Heart left ventricle (tissue), 16 donors: ENCODE results near the gene CA4. TPM values are rescaled to one million over a fixed set of nuclear protein-coding genes. Genes with fewer than 3 reads are reported as not detected.
"Not testable (repeated sequence)": the region's sequence is repeated elsewhere in the genome, so short reads cannot be mapped to it uniquely, and the experiment has no call there.

Source experiments
- ATAC-seq, 4 donors: fragments of 200-7000 bp; cut with Tn5 transposase; one replicate each; pipeline ENCODE4 v1.9.1; 2020 to 2022; ENCODE audit warnings: moderate library complexity in 4 of 4, mild to moderate bottlenecking in 3 of 4, moderate number of reproducible peaks in 1 of 4
- DNase-seq, 5 donors: peaks; one replicate each; pipeline ENCODE4 v3.0.0-alpha.2; 2020
- H3K27ac ChIP-seq, 12 donors: fragments of 200-600 bp; sonication (generic) in 4 of 12; one replicate each; pipeline versions ENCODE4 v1.5.0 to v1.8.0; 2016 to 2022; ENCODE audit warnings: mild to moderate bottlenecking in 2 of 12
- H3K27me3 ChIP-seq, 9 donors: fragments of 200-600 bp; sonication (generic) in 2 of 9; one replicate each; pipeline versions ENCODE4 v1.5.1 to v1.8.0; 2016 to 2022; ENCODE audit warnings: mild to moderate bottlenecking in 3 of 9
- H3K36me3 ChIP-seq, 9 donors: fragments of 200-600 bp; sonication (generic) in 2 of 9; one replicate each; pipeline versions ENCODE4 v1.5.0 to v1.8.0; 2018 to 2022; ENCODE audit warnings: mild to moderate bottlenecking in 2 of 9
- H3K4me1 ChIP-seq, 12 donors: fragments of 200-600 bp; sonication (generic) in 4 of 12; one replicate each; pipeline versions ENCODE4 v1.5.0 to v1.8.0; 2016 to 2022; ENCODE audit warnings: mild to moderate bottlenecking in 3 of 12
- H3K4me3 ChIP-seq, 12 donors: fragments of 200-600 bp; sonication (generic) in 4 of 12; one replicate each; pipeline versions ENCODE4 v1.5.0 to v1.8.0; 2017 to 2022; ENCODE audit warnings: mild to moderate bottlenecking in 9 of 12, moderate library complexity in 4 of 12
- H3K9me3 ChIP-seq, 12 donors: fragments of 200-600 bp; sonication (generic) in 4 of 12; one replicate each; pipeline versions ENCODE4 v1.5.0 to v1.8.0; 2016 to 2022; ENCODE audit warnings: mild to moderate bottlenecking in 1 of 12
- POLR2A ChIP-seq, 2 donors: fragments of 450-650 bp; IDR thresholded peaks; one replicate each; pipeline ENCODE4 v1.6.1; 2017; ENCODE audit warnings: antibody characterized with exemption in 2 of 2, mild to moderate bottlenecking in 2 of 2, moderate library complexity in 2 of 2
- WGBS, 4 donors: extraction: QIAGEN DNeasy Blood & Tissue Kit in 2 of 4; methylation state at CpG; one replicate each; pipeline versions ENCODE4 v1.1.5 to v1.1.7; 2013 to 2018; 5-methylcytosine and 5-hydroxymethylcytosine counted together
- intact Hi-C, 10 donors: fragments of 100-400 bp; cut with DNase I; formaldehyde crosslinking; loops; one replicate each; pipeline versions ENCODE4 v1.11.1 to v1.14.2; 2022
- polyA plus RNA-seq, 2 donors: library from polyadenylated mRNA; stranded (reverse); fragments of 200-250 nt; gene quantifications; one replicate each; pipeline ENCODE4 v1.2.3, GENCODE V29; 2013
- total RNA-seq, 9 donors: library from RNA; depleted of rRNA in 2 of 9; stranded (reverse); fragments of >200 nt in 2 of 9; fragmentation: NEBNext Ultra II Directional in 3 of 9; extraction: Animal tissue kit (Norgen Biotek cat#: 25700) in 3 of 9; gene quantifications; one replicate each; pipeline versions ENCODE4 v1.1.0 to v1.2.4, GENCODE V29; 2016 to 2023
- TF ChIP-seq, protein P1 (sequence below), 12 donors: fragments of 200-600 bp; sonication (generic) in 4 of 12; IDR thresholded peaks; one replicate each; pipeline versions ENCODE4 v1.5.0 to v1.8.0; 2018 to 2022; ENCODE audit warnings: antibody characterized with exemption in 12 of 12, mild to moderate bottlenecking in 5 of 12
- donor health status: ischemic (EF 13 %, LVEDD 7.1; RV severe dilation, severe dysfunction).
- donor health status: healthy with polysubstance abuse.
- donor health status: DM: no; HTN: yes; CAD: no.
- donor health status: DM: no; HTN: no; CAD: no.
- donor health status: ischemic (EF 25% LVEDD 6.9; RV normal size, moderate dysfunction).
- donor health status: ischemic (EF 25% LVEDD 5.7; RV mildly dilated, moderate dysfunction).
- donor health status: healthy.
- donor health status: DM: yes; HTN: yes; CAD: no.
- donor health status: ischemic (EF 35%, LVEDD 5.7; RV mildly dilated, moderate dysfunction).
- donor health status: nonischemic (EF 11% LVEDD 7.7; RV severe dilation, severe dysfunction).
- donor health status: DM: yes; HTN: yes; CAD: no.
- donor health status: PGD.
- donor health status: ischemic (EF 29% LVEDD 5.4; RV normal size, mild dysfunction).
- donor health status: nonischemic (EF 23%, LVEDD 6.1; RV moderate dilation, normal function).

The CA4 gene
- total and polyA plus RNA-seq, 11 donors, result 12.4 to 54.0 (median 17.7) TPM

DNA sequence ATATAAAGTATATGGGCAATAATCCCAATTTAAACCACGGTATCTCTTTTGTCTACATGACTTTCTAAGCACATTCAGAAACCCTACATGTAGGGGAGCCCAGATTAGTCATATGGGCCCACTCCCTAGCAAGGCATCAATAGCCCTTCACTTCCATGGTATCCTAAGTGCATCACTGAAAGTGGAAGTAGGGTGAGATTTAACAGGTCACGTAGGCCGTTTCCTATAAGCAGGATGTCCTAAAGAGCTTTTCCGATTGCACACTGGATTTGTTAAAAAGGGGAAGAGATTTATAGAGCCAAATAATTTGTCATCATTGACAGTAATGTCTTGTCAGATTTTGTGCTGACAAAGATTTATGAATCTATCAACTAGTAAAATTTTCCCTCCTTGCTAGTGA, 39.0 kb downstream of the CA4 start:
- Histone ChIP-seq H3K36me3 (peaks cover 0 to 92% (median 86%) of the 10 kb centered on the region in 9 donors), H3K27me3 (no peaks in the 10 kb centered on the region), H3K4me1 (peaks cover 0 to 32% (median 0%) of the 10 kb centered on the region in 12 donors), H3K9me3 (no peaks in the 10 kb centered on the region), H3K4me3 (no peak overlapping the region), H3K27ac (peak overlapping the region in 1 of 12 donors; percentile 67)
- TF ChIP-seq POLR2A (IDR thresholded peaks at IDR 0.05), result no peak
- DNase-seq (no peak), ATAC-seq (peak in 2 of 4 donors; percentile 31 to 42)
- 84 to 97% (median 89%) methylated on average over 4 of the region's 4 CpGs for WGBS, 4 donors
- intact Hi-C loops, result no loop called here

- DNase-seq, H3K9me3 ChIP-seq, H3K4me3 ChIP-seq, intact Hi-C loops, ATAC-seq, H3K27ac ChIP-seq, H3K27me3 ChIP-seq: not testable (repeated sequence)
- WGBS, 4 donors, result 94 to 96% (median 95%) methylated on average over 4 of the region's 4 CpGs
- Histone ChIP-seq H3K36me3 (peaks cover 0 to 92% (median 86%) of the 10 kb centered on the region in 9 donors), H3K4me1 (peaks cover 0 to 32% (median 0%) of the 10 kb centered on the region in 12 donors)
Observed at GRCh38 chr17:60190032-60190431, 40.3 kb downstream of the CA4 start.

- H3K27me3 ChIP-seq, H3K9me3 ChIP-seq, ATAC-seq, H3K4me3 ChIP-seq, intact Hi-C loops, H3K27ac ChIP-seq, DNase-seq: not testable (repeated sequence)
- Histone ChIP-seq H3K36me3 (peaks cover 0 to 100% (median 92%) of the 10 kb centered on the region in 9 donors), H3K4me1 (peaks cover 0 to 17% (median 0%) of the 10 kb centered on the region in 12 donors)
- 95 to 100% (median 97%) methylated on average over 3 of the region's 3 CpGs for WGBS, 4 donors
Observed at GRCh38 chr17:60193032-60193431, 43.3 kb downstream of the CA4 start.

DNA sequence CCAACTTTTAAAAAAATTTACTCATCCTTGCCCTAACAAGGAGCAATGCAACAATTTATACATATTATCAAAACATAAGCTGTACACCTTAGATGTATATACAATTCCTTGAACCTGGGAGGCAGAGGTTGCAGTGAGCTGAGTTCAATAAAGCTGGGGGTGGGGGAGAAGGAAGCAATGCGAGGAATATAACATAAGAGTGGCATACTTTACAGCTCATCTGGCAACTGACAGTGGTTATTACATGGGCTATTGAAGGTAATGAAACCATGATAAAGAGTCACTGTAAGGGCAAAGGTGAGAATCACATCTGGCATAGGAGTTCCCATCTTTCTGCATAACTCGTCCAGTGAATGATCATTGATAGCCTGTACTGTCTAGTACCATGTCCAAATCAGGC, 43.7 kb downstream of the CA4 start:
- H3K4me1 ChIP-seq, result peaks cover 0 to 13% (median 0%) of the 10 kb centered on the region in 12 donors
- no peaks in the 10 kb centered on the region for H3K9me3 ChIP-seq
- H3K27ac ChIP-seq, result no peak overlapping the region
- H3K4me3 ChIP-seq, result no peak overlapping the region
- DNase-seq, result no peak
- TF ChIP-seq POLR2A (IDR thresholded peaks at IDR 0.05), result no peak
- TF ChIP-seq, protein P1, sequence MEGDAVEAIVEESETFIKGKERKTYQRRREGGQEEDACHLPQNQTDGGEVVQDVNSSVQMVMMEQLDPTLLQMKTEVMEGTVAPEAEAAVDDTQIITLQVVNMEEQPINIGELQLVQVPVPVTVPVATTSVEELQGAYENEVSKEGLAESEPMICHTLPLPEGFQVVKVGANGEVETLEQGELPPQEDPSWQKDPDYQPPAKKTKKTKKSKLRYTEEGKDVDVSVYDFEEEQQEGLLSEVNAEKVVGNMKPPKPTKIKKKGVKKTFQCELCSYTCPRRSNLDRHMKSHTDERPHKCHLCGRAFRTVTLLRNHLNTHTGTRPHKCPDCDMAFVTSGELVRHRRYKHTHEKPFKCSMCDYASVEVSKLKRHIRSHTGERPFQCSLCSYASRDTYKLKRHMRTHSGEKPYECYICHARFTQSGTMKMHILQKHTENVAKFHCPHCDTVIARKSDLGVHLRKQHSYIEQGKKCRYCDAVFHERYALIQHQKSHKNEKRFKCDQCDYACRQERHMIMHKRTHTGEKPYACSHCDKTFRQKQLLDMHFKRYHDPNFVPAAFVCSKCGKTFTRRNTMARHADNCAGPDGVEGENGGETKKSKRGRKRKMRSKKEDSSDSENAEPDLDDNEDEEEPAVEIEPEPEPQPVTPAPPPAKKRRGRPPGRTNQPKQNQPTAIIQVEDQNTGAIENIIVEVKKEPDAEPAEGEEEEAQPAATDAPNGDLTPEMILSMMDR (IDR thresholded peaks at IDR 0.05), result no peak
- WGBS, 4 donors, result 90 to 97% (median 93%) methylated on average over 2 of the region's 2 CpGs
- intact Hi-C loops, result no loop called here
- H3K36me3 ChIP-seq, result peaks cover 0 to 100% (median 93%) of the 10 kb centered on the region in 9 donors
- no peak for ATAC-seq
- H3K27me3 ChIP-seq, result no peaks in the 10 kb centered on the region

DNA sequence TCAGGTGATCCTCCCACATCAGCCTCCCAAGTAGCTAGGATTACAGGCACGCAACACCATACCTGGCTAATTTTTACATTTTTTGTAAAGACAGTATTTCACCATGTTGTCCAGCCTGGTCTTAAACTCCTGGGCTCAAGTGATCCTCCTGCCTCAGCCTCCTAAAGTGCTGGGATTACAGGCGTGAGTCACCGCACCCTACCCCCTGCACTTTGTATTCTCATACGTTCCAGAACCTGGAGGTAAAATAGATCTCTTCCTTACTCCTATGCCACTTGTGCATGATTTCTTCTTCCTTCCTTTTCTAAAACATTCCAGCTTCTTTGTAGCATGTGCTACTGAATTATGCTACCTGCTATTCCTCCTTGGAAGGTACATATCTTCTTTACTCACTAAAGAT, 44.4 kb downstream of the CA4 start:
- H3K27ac ChIP-seq, intact Hi-C loops, H3K9me3 ChIP-seq, H3K27me3 ChIP-seq, ATAC-seq, DNase-seq, H3K4me1 ChIP-seq, H3K4me3 ChIP-seq: not testable (repeated sequence)
- WGBS, 4 donors, result 94 to 97% (median 96%) methylated on average over 4 of the region's 4 CpGs
- H3K36me3 ChIP-seq, result peaks cover 0 to 99% (median 97%) of the 10 kb centered on the region in 9 donors

DNA sequence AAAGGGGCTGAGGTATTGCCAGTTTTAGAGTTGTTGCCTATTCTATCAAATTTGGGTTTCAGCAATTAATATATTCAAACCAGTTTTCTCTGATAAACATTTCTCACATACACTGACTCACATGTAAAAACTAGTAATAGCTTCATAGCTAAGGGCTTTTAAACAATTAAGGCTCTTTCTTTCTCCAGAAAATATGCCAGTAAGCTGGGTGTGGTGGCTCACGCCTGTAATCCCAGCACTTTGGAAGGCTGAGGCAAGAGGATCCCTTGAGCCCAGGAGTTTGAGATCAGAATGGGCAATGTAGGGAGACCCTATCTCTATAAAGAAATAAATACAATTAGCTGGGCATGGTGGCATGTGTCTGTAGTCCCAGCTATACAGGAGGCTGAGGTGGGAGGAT, 48.9 kb downstream of the CA4 start:
- H3K27ac ChIP-seq, H3K9me3 ChIP-seq, H3K27me3 ChIP-seq, H3K4me1 ChIP-seq, DNase-seq, intact Hi-C loops, H3K4me3 ChIP-seq, ATAC-seq: not testable (repeated sequence)
- WGBS, 4 donors, result 76 to 97% (median 90%) methylated on average over 1 of the region's 1 CpG
- peaks cover 0 to 75% (median 58%) of the 10 kb centered on the region in 9 donors for H3K36me3 ChIP-seq

GRCh38 chr17:60205782-60206181, 56.0 kb downstream of the CA4 start:
- H3K9me3 ChIP-seq, DNase-seq, H3K4me1 ChIP-seq, intact Hi-C loops, ATAC-seq, H3K27me3 ChIP-seq, H3K27ac ChIP-seq, H3K4me3 ChIP-seq: not testable (repeated sequence)
- peaks cover 0 to 64% (median 17%) of the 10 kb centered on the region in 9 donors for H3K36me3 ChIP-seq

DNA sequence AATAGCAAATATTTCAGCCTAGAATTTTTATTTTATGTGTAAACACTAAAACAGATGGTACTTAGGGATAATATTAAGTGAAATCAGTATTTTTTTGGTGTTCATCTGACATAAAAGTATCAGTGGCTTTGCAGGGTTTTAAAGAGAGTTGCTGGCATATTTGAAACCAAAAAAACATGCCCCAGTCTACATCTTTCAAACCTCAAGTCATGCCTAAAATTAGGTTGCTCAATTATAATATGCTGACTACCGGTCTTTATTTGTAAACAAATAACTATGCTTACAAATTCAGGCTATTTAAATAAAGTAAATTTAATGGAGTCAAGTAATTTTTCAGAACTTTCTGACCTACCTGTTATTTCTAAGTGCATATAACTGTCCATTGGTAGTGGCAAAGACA, 58.5 kb downstream of the CA4 start:
- H3K36me3 ChIP-seq, result peaks cover 0 to 74% (median 21%) of the 10 kb centered on the region in 9 donors
- H3K4me3 ChIP-seq, intact Hi-C loops, H3K27ac ChIP-seq, DNase-seq, H3K4me1 ChIP-seq, H3K9me3 ChIP-seq, ATAC-seq, H3K27me3 ChIP-seq: not testable (repeated sequence)
- WGBS, 4 donors, result 94 to 100% (median 98%) methylated on average over 1 of the region's 1 CpG
